Activated naive CD8-positive, alpha-beta T cell treated with anti-CD3 and anti-CD28 coated beads, Interleukin-2, amount 10 ng/mL, durations not matched to agents 7 days and 5 days (primary cell): ENCODE data around the gene UNC45B. TPM values are rescaled to one million over a fixed set of nuclear protein-coding genes. Genes with fewer than 3 reads are reported as not detected.
"Not testable (repeated sequence)": the region's sequence is repeated elsewhere in the genome, so short reads cannot be mapped to it uniquely, and the experiment has no call there.

Source experiments
- ATAC-seq: fragments of 150-1000 bp; cut with Tn5 transposase; one replicate; pipeline ENCODE4 v1.10.0; 2021; ENCODE audit warnings: low read depth, moderate library complexity
- POLR2A ChIA-PET: fragments of 350-600 bp; sonication (Branson Sonifier 250); formaldehyde crosslinking; loops from one replicate; lab custom pipeline; 2021; ENCODE audit warnings: antibody characterized with exemption; lab: Charles Lee
- DNase-seq: peaks from one replicate; pipeline ENCODE4 v3.0.0; 2021
- H3K27ac Mint-ChIP-seq: one replicate; pipeline ENCODE4 v1.8.0; 2022; ENCODE audit warnings: mild to moderate bottlenecking, mixed read lengths
- H3K27me3 Mint-ChIP-seq: one replicate; pipeline ENCODE4 v1.8.0; 2022; ENCODE audit warnings: mild to moderate bottlenecking, moderate library complexity, mixed read lengths
- H3K36me3 Mint-ChIP-seq: one replicate; pipeline ENCODE4 v1.8.0; 2021; ENCODE audit warnings: mild to moderate bottlenecking, mixed read lengths
- H3K4me1 Mint-ChIP-seq: one replicate; pipeline ENCODE4 v1.8.0; 2021; ENCODE audit warnings: mixed read lengths
- H3K4me3 Mint-ChIP-seq: one replicate; pipeline ENCODE4 v1.8.0; 2022; ENCODE audit warnings: mild to moderate bottlenecking, moderate library complexity, mixed read lengths
- H3K9me3 Mint-ChIP-seq: one replicate; pipeline ENCODE4 v1.8.0; 2021; ENCODE audit warnings: mixed read lengths
- total RNA-seq, 2 experiments: library from RNA; stranded (reverse); gene quantifications; one replicate each; pipeline ENCODE4 v1.2.3, GENCODE V29; 2021

Gene UNC45B
- total RNA-seq, 2 experiments from 2014 or later: 0.14 to 0.20 TPM

- Mint-ChIP-seq H3K36me3 (peaks cover 8% of the 10 kb centered on the region), H3K27me3 (no peaks in the 10 kb centered on the region), H3K4me1 (peaks cover 76% of the 10 kb centered on the region), H3K27ac (peak overlapping the region; percentile 92), H3K9me3 (peaks cover 4% of the 10 kb centered on the region), H3K4me3 (peak overlapping the region; percentile 71)
- POLR2A ChIA-PET: interaction anchor here (0.8 to 6.1 kb wide), 17 partner anchors 8 to 364 kb away, joined by 3 to 296 read pairs (median 5); partner anchors contain the start of genes NLE1, PEX12, SLFN12L and SLFN13
- peak; percentile 75 for ATAC-seq
- DNase-seq: no peak
Observed at GRCh38 chr17:35214192-35214591, 66.6 kb downstream of the UNC45B start.

- no peaks in the 10 kb centered on the region for H3K27me3 Mint-ChIP-seq
- H3K4me1 Mint-ChIP-seq: peaks cover 80% of the 10 kb centered on the region
- peak overlapping the region; percentile 71 for H3K4me3 Mint-ChIP-seq
- POLR2A ChIA-PET: interaction anchor here (0.8 to 6.1 kb wide), 16 partner anchors 17 to 364 kb away, joined by 3 to 296 read pairs (median 5); partner anchors contain the start of genes NLE1, PEX12, SLFN12L and SLFN13
- H3K36me3 Mint-ChIP-seq: peaks cover 2% of the 10 kb centered on the region
- H3K9me3 Mint-ChIP-seq: peaks cover 4% of the 10 kb centered on the region
- ATAC-seq (peak; percentile 55), DNase-seq (peak; percentile 61)
- peak overlapping the region; percentile 92 for H3K27ac Mint-ChIP-seq
Observed at GRCh38 chr17:35214631-35215273, 67.1 kb downstream of the UNC45B start.

DNA sequence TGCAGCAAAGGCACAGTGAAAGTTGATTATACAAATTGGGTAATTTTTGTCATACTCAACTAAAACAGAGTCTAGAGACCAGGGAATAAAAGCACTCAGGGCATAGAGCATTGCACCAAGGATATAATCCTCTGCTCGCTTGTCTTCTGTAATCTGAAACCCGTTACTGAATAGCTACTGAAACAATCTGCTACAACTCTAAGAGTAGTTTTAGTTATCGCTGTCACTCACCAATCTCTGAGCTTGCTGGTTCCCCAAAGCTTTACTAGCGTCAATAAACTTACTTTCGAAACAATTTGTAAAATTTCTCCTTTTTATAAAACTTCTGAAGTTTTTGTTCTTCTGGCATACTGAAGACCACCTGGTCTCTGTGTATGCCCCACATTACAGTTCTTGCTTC lies 69.5 kb downstream of the UNC45B start:
- DNase-seq (no peak), ATAC-seq (no peak)
- POLR2A ChIA-PET: interaction anchor here (0.6 to 12.4 kb wide), 6 partner anchors 20 to 321 kb away, joined by 3 to 179 read pairs (median 5); partner anchors contain the start of genes SLFN12L, SLFN13 and SLFN5
- Mint-ChIP-seq H3K36me3 (peaks cover 18% of the 10 kb centered on the region), H3K27ac (peak overlapping the region; percentile 71), H3K27me3 (no peaks in the 10 kb centered on the region), H3K4me3 (peak overlapping the region; percentile 40), H3K9me3 (peaks cover 5% of the 10 kb centered on the region), H3K4me1 (peaks cover 68% of the 10 kb centered on the region)

DNA sequence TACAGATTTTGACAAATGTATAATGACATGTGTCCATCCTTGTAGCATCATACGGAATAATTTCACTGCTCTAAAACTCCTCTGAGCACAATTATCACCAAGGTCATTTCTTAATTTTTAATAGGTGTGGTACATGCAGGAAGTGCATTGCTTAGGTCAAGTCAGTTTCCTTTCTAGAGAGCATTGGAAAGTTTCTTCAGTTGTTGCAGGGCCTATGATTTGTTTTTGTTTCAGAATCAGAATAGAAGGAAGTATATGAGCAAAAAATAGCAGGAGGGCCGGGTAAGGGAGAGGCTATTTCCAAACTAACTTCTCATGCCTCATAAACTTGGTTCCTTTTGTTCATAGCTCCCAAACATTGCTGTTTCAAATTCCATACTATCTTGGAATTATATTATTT lies 71.3 kb downstream of the UNC45B start:
- DNase-seq: no peak
- no peak for ATAC-seq
- peaks cover 32% of the 10 kb centered on the region for H3K36me3 Mint-ChIP-seq
- peaks cover 53% of the 10 kb centered on the region for H3K4me1 Mint-ChIP-seq
- H3K27ac Mint-ChIP-seq: peak overlapping the region; percentile 95
- H3K4me3 Mint-ChIP-seq: peak overlapping the region; percentile 84
- peaks cover 12% of the 10 kb centered on the region for H3K9me3 Mint-ChIP-seq
- no peaks in the 10 kb centered on the region for H3K27me3 Mint-ChIP-seq
- POLR2A ChIA-PET: interaction anchor here (0.9 to 12.4 kb wide), 4 partner anchors 9 to 319 kb away, joined by 3 to 179 read pairs (median 9); partner anchors contain the start of genes SLFN12L and SLFN5

- Mint-ChIP-seq H3K27me3 (no peaks in the 10 kb centered on the region), H3K36me3 (peaks cover 39% of the 10 kb centered on the region), H3K4me3 (no peak overlapping the region), H3K9me3 (peaks cover 15% of the 10 kb centered on the region), H3K27ac (no peak overlapping the region), H3K4me1 (peaks cover 29% of the 10 kb centered on the region)
- DNase-seq (no peak), ATAC-seq (no peak)
- POLR2A ChIA-PET: interaction anchor here (0.6 to 12.4 kb wide), 3 partner anchors 9 to 657 kb away, joined by 3 to 179 read pairs (median 10); partner anchors contain the start of gene SLFN5
Observed at GRCh38 chr17:35222452-35222851, 74.8 kb downstream of the UNC45B start.

GRCh38 chr17:35224436-35224835 lies 76.8 kb downstream of the UNC45B start:
- ATAC-seq (no peak), DNase-seq (no peak)
- H3K4me3 Mint-ChIP-seq: no peak overlapping the region
- POLR2A ChIA-PET: interaction anchor here (12.4 kb wide), 1 partner anchor 15 kb away, joined by 179 read pairs; the partner anchor contains the start of gene SLFN5
- peaks cover 16% of the 10 kb centered on the region for H3K9me3 Mint-ChIP-seq
- peaks cover 46% of the 10 kb centered on the region for H3K36me3 Mint-ChIP-seq
- H3K4me1 Mint-ChIP-seq: peaks cover 16% of the 10 kb centered on the region
- H3K27ac Mint-ChIP-seq: no peak overlapping the region
- no peaks in the 10 kb centered on the region for H3K27me3 Mint-ChIP-seq

GRCh38 chr17:35227546-35227945 lies 79.9 kb downstream of the UNC45B start:
- H3K36me3 Mint-ChIP-seq: peaks cover 47% of the 10 kb centered on the region

GRCh38 chr17:35229638-35230037 lies 82.0 kb downstream of the UNC45B start:
- POLR2A ChIA-PET: no interaction called here
- ATAC-seq: no peak
- no peak overlapping the region for H3K27ac Mint-ChIP-seq
- H3K9me3 Mint-ChIP-seq: peaks cover 16% of the 10 kb centered on the region
- DNase-seq: no peak
- no peaks in the 10 kb centered on the region for H3K27me3 Mint-ChIP-seq
- peaks cover 21% of the 10 kb centered on the region for H3K4me1 Mint-ChIP-seq
- H3K4me3 Mint-ChIP-seq: no peak overlapping the region
- peaks cover 37% of the 10 kb centered on the region for H3K36me3 Mint-ChIP-seq

More at GRCh38 chr17:35227546-35227945, 79.9 kb downstream of the UNC45B start:
- Mint-ChIP-seq H3K9me3 (peaks cover 21% of the 10 kb centered on the region), H3K4me3 (no peak overlapping the region), H3K27ac (no peak overlapping the region), H3K4me1 (peaks cover 22% of the 10 kb centered on the region), H3K27me3 (no peaks in the 10 kb centered on the region)
- ATAC-seq: no peak
- POLR2A ChIA-PET: interaction anchor here (0.7 to 12.4 kb wide), 3 partner anchors 9 to 60 kb away, joined by 3 to 179 read pairs (median 13); partner anchors contain the start of gene SLFN5
- DNase-seq: no peak

- Mint-ChIP-seq H3K27ac (peak overlapping the region; percentile 26), H3K36me3 (peaks cover 51% of the 10 kb centered on the region), H3K9me3 (peaks cover 12% of the 10 kb centered on the region), H3K4me1 (peaks cover 57% of the 10 kb centered on the region)
- not testable (repeated sequence) for H3K4me3 Mint-ChIP-seq, ATAC-seq, DNase-seq, H3K27me3 Mint-ChIP-seq
- POLR2A ChIA-PET: interaction anchor here (0.6 to 3.1 kb wide), 3 partner anchors 8 to 204 kb away, joined by 4 to 27 read pairs (median 6); partner anchors contain the start of gene SLFN5
Observed at GRCh38 chr17:35234315-35234714, 86.7 kb downstream of the UNC45B start.

DNA sequence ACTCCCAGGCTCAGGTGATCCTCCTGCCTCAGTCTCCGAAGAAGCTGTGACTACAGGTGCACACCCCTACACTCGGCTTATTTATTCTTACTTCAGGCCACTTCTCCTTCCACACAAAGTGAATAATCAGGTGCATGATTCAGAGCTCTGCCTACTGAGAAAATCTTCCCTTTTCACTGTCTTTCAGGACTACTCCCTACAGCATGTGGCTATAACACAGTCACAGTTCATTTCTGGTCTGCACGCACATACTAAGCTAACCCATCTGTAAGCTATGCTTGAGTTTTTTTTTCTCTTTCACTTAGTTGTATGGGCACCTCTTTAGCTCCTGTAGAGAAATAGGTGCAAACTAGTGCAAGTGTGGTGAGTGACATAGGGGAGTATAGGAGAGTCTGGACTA lies 87.7 kb downstream of the UNC45B start:
- POLR2A ChIA-PET: interaction anchor here (0.9 to 10.5 kb wide), 5 partner anchors 8 to 64 kb away, joined by 3 to 179 read pairs (median 4); no protein-coding TSS in a partner anchor
- Mint-ChIP-seq H3K27ac (peak overlapping the region; percentile 56), H3K9me3 (peaks cover 6% of the 10 kb centered on the region), H3K27me3 (no peaks in the 10 kb centered on the region), H3K36me3 (peaks cover 50% of the 10 kb centered on the region), H3K4me1 (peaks cover 57% of the 10 kb centered on the region), H3K4me3 (peak overlapping the region; percentile 5)
- ATAC-seq: peak; percentile 8
- DNase-seq: no peak

- H3K27ac Mint-ChIP-seq: peak overlapping the region; percentile 56
- H3K4me1 Mint-ChIP-seq: peaks cover 55% of the 10 kb centered on the region
- DNase-seq (no peak), ATAC-seq (peak; percentile 73)
- peaks cover 44% of the 10 kb centered on the region for H3K36me3 Mint-ChIP-seq
- H3K9me3 Mint-ChIP-seq: peaks cover 1% of the 10 kb centered on the region
- POLR2A ChIA-PET: interaction anchor here (0.9 to 10.5 kb wide), 5 partner anchors 8 to 65 kb away, joined by 3 to 179 read pairs (median 4); no protein-coding TSS in a partner anchor
- H3K4me3 Mint-ChIP-seq: peak overlapping the region; percentile 5
- no peaks in the 10 kb centered on the region for H3K27me3 Mint-ChIP-seq
Observed at GRCh38 chr17:35235917-35236316, 88.3 kb downstream of the UNC45B start.

DNA sequence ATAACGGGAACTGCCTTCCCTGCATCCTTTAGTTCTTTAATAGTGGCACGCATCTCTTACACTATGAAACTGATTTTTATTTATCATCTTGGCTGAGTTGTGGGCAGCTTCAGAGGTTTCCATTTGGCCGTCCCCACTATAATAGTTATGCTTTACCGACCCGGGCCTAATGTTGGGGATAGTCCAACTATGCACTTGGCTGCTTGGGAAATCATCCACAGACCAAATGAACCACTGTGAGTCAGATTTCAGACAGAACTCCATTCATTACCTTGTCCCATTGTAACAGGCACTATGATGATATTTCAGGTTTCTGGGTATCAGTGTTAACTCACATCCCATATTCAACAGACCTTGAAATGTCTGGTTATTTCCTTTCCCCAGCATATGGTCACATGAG lies 89.2 kb downstream of the UNC45B start:
- no peak overlapping the region for H3K27ac Mint-ChIP-seq
- POLR2A ChIA-PET: interaction anchor here (1.1 to 10.5 kb wide), 4 partner anchors 14 to 300 kb away, joined by 3 to 296 read pairs (median 176); partner anchors contain the start of genes NLE1 and SLFN12L
- no peaks in the 10 kb centered on the region for H3K9me3 Mint-ChIP-seq
- ATAC-seq: no peak
- no peaks in the 10 kb centered on the region for H3K27me3 Mint-ChIP-seq
- no peak for DNase-seq
- H3K4me3 Mint-ChIP-seq: no peak overlapping the region
- H3K36me3 Mint-ChIP-seq: peaks cover 45% of the 10 kb centered on the region
- peaks cover 54% of the 10 kb centered on the region for H3K4me1 Mint-ChIP-seq

DNA sequence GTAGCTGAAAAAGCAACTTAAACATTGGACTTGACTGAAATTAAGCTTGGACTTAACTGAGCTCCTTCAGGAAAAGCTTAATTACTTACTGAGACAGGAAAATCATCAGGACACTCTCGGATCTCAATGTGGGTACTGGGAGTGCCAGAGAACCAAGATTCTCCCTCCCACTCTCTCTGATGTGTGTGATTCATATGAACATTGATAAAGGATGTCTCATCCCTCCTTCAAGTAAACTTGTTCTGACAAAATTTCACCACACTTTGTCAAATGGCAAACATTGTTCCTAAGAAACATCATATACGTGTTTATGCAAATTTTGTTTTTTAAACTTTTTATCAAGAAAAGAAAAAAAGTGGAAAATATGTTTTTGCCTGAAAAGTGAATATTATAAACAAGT lies 91.2 kb downstream of the UNC45B start:
- ATAC-seq (no peak), DNase-seq (no peak)
- Mint-ChIP-seq H3K27me3 (no peaks in the 10 kb centered on the region), H3K4me3 (peak overlapping the region; percentile 99), H3K27ac (peak overlapping the region; percentile 98), H3K9me3 (no peaks in the 10 kb centered on the region), H3K36me3 (peaks cover 52% of the 10 kb centered on the region), H3K4me1 (peaks cover 53% of the 10 kb centered on the region)
- POLR2A ChIA-PET: interaction anchor here (0.6 to 10.5 kb wide), 6 partner anchors 16 to 298 kb away, joined by 3 to 296 read pairs (median 88); partner anchors contain the start of gene SLFN12L
